HG03378 (cell line): ENCODE results near the gene VPS37D.
"Not testable (repeated sequence)": the region's sequence is repeated elsewhere in the genome, so short reads cannot be mapped to it uniquely, and the experiment has no call there.

Experiments used
- ATAC-seq: cut with Tn5 transposase; IDR thresholded peaks from one replicate; pipeline ENCODE4 v1.9.1; 2021; ENCODE audit warnings: mild to moderate bottlenecking, moderate library complexity; ENCODE audit not compliant: unreplicated experiment

The VPS37D gene

DNA sequence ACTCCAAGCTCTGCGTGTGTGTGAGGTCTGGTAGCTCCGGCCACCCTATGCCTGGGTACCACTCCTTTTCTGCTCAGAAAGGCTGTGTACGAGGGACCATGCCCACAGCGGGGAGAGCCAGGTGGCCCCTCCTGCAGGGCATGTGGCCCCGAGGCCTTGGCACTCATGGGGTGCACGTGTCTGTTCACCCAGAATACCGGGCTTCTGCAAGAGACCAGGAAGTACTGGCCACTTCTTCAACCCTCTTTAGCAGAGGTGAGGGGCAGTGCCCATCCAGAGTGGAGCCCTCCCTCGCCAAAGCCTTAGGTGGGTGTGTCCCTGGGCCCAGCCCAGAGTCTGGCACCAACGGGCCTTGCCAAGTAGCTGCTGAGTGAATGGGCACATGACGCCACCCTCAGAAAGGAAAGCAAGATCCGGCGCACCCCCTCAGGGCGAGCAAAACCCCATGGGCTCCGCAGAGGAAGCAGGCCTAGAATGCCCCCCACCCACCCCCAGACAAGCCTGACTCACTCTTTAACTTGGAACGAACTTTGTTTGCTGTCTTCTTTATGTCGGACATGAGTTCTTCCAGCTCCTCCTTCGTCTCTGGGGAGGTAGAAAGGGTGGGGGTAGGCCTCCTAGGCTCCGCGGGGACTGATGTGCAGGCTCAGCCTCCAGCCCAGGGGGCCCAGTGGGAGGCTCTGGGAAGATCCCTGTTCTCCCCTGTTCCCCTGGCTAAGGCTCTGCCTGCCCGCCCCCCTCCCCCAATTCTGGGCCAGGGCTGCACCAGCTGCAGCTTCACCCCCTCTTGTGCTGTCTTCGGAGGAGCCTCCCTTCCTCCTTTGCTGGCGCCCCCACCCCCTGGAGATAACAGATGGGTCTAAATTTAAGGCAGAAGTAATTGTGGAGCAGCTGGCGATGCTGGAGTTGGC lies 37.3 kb downstream of the VPS37D start:
- ATAC-seq = no peak

DNA sequence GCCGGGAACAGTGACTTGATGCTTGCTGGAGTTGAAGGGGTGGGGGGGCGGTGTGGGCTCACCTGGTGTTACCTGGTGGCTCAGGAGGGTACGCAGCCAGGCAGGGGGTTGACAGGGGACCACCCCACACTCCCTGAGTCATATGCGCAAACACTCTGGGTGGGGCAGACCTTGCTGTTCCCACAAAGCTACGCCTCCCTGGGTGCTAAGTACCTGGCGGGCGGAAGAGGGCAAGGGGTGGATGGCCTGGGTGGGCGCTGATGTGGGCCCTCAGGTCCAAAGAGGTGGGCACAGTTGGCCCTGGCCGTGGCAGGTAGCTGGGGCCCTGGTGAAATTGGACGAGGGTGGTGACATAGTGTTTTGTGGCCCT lies 37.9 kb downstream of the VPS37D start:
- no peak for ATAC-seq

DNA sequence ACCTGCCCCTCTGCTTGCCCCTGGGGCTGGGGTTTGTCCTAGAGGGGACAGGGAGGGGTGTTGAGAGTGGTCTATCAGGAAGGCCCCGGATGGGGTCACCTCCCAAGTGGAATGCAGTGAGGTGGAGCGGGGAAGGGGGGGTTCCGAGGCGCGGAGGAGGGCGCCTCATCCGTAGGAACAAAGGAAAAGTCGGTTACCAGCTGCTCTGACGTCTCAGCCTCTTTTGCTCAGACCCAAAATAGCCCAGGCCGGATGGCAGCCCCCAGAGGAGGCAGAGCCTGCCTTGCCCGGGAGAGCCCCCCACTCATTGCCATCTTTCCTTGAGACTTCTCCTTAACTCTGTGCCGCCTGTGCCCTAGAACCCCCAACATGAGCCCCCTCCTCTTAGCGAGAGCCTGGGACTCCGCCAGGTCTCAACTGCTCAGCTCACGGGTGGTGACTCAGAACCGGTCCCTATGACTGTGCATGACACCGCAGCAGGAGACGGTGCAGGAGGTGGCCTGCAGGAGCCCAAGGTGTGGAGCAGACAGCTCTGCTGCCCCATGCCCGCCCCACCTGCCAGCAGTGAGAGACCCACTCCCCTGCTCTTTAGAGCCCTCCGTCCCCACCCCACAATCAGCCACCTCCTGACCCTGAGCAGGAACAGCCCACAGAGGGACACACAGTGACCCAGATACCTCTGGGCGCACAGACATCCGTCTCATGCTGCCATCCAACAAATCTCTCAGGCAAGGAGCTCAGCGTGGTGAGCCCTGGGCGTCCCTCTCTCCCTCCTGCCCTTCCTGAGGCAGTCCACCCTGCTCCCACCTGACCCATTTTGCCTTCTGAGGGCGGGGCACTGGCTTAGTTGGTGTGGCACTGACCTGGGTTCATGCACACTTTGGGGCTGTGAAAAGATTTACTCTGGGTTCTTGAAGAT lies 38.8 kb downstream of the VPS37D start:
- ATAC-seq = no peak

DNA sequence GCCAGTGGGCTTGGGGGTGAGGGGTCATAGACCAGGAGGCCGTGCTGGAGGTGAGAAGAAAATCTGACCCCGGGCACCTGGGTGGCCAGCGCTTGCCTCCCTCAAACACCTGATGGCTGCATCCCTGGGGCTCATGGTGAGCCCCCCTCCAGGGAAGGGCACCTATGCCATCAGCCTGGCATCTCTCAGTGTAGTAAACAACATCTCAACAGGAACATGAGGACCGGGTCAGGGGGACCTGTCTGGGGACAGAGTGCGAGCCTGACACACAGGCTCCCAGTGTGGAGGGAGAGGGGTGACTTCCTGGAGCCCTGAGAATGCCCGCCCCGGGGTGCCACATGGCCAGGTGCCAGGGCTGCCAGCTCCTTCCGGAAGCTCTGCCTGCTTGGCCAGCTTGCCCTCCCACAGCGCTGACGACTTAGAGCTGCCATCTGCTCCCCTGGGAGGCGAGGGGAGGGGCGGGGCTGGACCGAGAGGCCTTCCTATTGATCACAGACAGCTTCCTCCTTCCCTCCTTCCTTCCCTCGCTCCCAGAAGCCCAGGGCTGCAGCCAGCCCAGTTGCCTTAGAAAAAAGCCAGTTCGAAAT lies 39.5 kb downstream of the VPS37D start:
- no peak for ATAC-seq

DNA sequence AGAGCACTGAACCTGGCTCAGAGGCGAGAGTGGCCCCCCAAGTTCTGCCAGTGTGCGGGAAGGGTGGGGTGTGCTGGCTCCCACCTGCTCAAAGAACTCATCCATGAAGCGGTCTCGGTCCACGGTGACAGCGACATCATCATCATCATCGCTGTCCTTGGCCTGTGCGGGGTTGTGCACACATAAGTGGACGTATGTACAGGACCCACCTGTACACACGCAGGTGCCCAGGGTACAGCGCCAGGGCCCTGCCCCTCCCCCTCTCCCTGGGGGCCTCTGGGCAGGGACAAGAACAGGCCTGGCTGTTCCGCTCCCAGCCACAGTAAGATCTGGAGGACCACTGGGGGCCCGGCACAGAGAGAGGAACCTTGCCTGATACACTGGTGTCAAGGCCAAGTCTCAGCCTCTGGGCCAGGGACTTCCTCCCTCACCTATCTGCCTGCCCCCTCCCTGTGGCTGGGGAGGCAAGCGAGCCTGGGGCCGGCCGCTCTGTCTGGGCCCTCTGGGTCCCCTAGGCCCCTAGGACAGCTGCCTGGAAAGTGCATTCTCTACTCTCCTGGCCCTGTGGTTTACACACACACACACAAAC lies 41.4 kb downstream of the VPS37D start:
- no peak for ATAC-seq

DNA sequence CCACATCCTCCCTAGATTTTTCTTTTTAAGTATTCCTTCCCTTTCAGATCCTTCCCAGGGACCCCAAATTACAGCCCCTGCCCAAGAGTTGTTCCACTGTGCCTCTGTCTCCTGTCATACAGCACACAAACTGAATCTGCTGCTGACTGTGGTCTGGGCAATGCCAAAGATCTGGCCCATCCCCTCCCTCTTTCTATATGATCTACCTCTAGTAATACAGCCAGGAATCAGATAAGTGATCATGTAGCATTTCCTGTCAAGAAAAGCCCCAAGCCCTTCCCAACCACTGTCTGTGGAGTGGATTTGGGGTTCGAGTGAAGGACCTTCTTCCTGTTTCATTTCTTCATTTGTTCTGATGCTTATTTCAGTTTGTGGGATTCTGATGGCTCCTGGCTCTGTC lies 45.1 kb downstream of the VPS37D start:
- ATAC-seq = no peak

DNA sequence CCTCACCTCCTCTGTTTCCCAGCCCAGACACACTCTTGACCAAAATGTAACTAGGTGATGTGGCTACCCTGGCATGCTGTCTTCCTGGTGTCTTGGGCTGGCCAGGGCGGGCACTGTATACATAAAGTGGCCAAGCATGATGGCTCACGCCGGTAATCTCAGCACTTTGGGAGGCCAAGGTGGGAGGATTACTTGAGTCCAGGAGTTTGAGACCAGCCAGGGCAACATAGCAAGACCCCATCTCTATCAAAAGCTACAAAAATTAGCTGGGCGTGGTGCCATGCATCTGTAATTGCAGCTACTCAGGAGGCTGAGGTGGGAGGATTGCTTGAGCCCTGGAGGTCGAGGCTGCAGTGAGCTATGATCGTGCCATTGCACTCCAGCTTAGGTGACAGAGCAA lies 45.7 kb downstream of the VPS37D start:
- not testable (repeated sequence) for ATAC-seq

DNA sequence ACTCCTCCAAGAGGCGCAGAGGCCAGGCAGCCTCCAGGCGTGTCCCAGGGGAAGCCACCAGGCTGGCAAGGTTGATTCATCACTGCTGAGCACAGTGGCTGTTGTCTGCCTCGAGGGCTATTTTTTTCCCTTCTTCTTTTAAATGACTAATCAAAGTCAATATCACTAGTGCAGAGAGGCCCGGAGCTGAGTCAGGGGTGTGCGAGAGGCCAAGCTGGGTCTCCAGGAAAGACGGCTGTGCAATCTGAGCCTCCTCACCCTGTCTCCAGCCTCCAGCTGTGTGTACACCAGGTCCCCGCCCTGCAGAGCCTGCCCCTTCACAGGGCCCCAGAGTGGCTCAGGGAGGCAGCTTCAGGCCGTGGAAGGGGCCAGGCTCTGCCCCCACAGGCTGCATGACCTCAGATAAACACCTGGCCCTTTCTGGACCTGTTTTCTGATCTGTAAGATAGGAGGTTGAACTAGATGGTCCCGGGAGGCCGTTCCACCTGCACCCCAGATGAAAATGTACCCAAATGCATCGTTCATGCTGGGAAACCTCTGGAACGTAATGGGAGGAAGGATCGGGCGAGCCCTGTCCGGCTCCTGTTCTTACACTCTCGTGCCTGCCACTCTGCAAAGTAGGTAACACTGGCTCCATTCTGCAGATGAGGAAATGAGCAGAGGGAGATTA lies 48.2 kb downstream of the VPS37D start:
- no peak for ATAC-seq

DNA sequence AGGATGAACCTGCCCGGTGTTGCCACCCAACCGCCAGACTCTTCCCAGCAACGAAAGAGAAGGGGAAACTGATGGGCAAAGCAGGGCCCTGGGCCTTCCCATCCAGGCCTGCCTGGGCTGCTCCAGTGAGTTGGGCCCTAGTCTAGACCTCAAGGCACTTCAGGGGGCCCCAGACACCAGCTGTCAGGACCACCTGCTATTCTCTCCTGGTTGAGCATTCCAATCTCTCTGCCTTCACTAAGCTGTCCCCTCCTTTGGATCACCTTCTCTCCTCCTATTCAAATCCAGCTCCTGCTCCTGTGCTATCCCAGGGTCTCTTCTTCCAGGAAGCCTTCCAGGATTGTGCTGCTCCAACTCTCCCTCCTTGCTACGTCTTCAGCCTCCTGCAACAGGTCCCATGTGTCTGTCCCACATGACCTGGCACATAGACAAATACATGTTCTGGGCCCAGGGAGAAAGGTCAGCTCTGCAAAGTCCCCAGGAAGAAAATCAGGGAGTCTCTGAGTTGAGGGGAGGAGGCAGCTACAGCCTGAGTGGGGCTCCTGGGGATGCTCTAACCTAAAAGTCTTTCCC lies 48.8 kb downstream of the VPS37D start:
- ATAC-seq = no peak

DNA sequence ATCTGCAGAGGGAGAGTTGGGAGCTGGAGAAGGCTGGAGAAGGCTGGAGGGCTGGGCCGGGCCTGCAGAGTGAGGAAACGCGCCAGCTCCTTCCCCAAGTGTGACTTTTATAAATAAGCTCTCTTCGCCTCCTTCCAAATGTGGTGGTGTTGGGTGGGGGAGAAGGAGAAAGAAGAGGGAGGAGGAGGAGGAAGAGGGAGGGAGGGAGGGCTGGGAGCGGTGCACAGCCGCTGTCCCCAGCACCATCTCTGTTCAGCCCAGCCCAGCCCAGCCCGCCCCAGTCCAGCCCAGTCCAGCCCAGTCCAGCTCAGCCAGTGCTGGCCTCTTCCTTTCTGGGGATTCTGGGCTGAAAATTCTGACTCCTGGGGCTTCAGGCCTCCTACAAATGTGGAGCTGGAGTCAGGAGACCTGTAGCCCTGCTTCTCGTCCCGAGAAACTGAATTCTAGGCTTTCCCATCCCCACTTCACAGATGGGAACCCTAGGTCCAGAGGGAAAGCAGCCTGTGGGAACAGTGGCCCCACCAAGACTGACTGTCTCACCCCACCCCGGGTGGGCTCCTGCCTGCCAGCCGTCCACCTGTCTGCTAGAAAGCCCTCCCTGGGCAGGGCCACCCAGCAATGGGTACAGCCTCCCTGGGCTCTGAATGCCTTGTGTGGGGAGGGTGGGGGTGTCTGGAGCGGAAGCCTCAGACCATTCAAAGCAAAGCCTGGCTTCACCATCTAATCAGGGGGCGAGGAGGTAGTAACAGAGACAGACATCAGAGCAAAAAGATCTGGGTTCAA lies 49.6 kb downstream of the VPS37D start:
- ATAC-seq = no peak

DNA sequence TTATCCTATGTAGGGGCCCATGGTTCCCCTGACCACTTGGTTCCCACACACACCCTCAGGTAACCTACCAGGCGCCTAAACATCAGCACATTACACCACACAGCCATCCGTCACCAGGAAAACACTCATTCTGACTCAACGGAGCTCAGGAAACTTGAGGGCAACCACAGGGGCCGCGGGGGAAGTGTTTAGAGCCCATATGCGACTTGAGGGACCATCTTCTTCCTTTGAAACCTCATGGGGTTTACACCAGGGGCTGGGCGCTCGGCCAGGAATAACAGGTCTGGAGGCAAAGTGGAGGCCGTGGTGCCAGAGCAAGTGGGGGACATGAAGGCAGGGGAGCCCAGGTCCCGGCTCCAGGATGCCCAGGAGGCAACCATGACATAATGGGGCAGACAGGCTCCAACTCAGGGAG lies 50.4 kb downstream of the VPS37D start:
- ATAC-seq = peak; percentile 49

DNA sequence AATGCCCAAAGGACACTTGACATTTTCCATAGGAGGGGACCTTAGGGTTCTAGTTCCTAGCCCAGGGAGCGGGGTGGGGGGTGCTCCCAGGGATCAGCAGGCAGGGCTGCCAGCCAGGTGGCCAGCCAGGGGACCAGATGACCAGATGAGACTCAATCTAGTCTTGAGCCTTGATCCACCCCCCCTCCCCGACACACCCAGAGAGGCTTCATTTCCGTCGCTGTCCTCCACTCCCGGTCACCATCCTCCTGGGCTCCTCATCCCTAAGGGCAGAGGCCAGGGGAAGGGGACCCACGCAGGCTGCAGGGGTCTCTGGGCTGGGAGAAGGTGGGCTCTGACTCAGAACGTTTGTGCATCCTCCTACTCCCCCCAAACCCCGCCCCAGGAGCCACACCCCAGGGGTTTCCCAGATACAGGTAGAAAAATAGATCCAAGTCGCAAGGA lies 50.8 kb downstream of the VPS37D start:
- ATAC-seq = no peak

DNA sequence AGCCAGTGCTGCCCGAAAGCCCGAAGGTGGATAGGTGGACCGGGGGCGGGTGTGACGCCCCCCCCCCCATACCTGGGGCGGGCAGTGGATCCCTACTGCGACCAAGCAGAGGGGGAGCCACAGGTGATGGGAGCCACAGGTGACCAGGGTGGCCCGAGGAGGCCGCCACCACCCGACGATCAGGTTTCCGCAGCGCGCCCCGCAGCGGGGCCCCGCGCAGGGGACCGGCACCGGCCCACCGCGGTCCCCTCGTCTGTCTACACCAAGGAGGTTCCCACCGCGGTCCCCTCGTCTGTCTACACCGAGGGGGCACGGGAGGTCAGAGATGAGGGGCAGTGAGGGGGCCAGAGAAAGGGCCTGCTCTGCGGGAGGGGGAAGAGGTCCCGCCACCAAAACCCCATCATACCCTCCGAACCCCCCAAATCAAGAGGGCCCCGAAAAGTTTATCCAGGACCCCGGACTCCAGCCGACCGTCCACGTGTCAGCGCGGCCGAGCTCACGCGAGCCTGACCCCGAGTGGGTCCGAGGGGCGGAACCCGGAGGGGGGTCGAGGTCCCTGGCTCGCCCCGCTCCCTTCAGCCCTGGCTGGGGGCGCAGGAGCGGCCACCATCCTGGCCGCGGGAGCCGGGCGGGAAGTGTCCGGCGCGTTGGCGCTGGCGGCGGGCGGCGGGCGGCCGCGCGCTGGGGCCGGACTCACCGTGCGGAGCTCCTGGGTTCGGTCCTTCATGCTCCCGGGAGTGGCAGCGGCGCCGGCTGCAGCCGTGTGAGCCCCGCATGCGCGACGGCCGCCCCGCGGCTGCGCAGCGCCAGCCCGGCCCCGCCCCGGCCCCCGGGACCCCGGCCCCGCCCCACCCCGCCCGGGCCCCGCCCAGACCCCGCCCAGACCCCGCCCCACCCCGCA lies 51.5 kb downstream of the VPS37D start, which contains the start of gene STX1A:
Gene STX1A, minus strand, starts transcription at position 765 of the 901 bp plus-strand sequence. Its CDS starts 38 bp downstream, at position 727.
- ATAC-seq = no peak

DNA sequence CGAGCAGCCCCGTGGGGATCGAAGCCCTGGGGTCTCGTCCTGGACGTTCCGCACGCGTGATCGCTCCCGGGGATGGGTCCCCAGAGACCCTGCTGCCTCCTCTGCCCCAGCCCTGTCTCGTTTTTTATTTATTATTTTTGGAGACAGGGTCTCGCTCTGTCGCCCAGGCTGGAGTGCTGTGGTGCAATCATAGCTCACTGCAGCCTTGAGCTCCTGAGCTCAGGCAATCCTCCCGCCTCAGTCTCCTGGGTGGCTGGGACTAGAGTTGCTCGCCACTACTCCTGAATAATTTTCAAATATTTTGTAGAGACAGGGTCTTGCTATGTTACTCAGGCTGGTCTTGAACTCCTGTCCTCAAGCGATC lies 52.2 kb downstream of the VPS37D start:
- ATAC-seq = no peak

DNA sequence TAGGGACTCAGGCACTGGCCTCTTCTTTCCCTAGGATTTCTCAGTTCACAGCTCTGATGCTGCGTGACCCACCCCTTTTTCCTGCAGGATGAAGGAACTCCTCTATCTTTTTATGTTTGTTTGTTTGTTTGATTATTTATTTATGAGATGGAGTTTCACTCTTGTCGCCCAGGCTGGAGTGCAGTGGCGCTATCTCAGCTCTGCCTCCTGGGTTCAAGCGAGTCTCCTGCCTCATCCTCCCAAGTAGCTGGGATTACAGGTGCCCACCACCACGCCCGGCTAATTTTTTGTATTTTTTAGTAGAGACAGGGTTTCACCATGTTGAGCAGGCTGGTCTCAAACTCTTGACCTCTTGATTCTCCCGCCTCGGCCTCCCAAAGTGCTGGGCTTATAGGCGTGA lies 52.8 kb downstream of the VPS37D start:
- not testable (repeated sequence) for ATAC-seq

DNA sequence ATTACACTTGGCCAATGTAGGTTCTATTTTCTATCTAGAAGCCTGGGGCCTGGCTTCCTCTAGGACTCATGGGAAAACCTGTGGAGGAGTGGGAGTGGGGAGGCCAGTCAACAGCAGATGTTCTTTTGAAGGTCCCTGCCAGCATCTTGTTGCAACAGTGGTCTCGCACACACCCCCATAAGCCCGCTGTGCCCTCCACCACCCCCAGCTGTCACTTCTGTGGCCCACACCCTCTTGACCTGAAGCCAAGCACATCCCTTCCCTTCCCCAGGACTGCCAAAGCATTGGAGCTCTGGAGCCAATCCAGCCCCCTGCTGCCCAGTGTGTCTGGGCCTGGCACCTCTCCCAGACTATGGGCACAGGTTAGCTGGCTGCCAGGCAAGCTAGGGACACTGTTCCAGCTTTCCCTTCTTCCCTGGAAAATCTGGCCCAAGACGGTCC lies 53.8 kb downstream of the VPS37D start:
- no peak for ATAC-seq
